GM18870 (cell line): ENCODE data around the gene ANXA4.

ENCODE experiments used
- ATAC-seq: cut with Tn5 transposase; IDR thresholded peaks from one replicate; pipeline ENCODE4 v1.9.1; 2021; ENCODE audit warnings: moderate library complexity; ENCODE audit not compliant: unreplicated experiment

Gene ANXA4

GRCh38 chr2:69776886-69777785, 35.2 kb downstream of the ANXA4 start:
- no peak for ATAC-seq

- ATAC-seq: no peak
Observed at GRCh38 chr2:69777786-69778105, 35.8 kb downstream of the ANXA4 start.

- ATAC-seq: no peak
Observed at GRCh38 chr2:69779258-69780001, 37.5 kb downstream of the ANXA4 start.

GRCh38 chr2:69780921-69781320, 39.0 kb downstream of the ANXA4 start:
- no peak for ATAC-seq

GRCh38 chr2:69781321-69782248, 39.7 kb downstream of the ANXA4 start:
- no peak for ATAC-seq

GRCh38 chr2:69784228-69784627, 42.3 kb downstream of the ANXA4 start:
- ATAC-seq: no peak

- no peak for ATAC-seq
Observed at GRCh38 chr2:69785358-69785757, 43.4 kb downstream of the ANXA4 start.

GRCh38 chr2:69786052-69786560, 44.2 kb downstream of the ANXA4 start:
- no peak for ATAC-seq

- peak; percentile 44 for ATAC-seq
Observed at GRCh38 chr2:69789175-69789721, 47.3 kb downstream of the ANXA4 start.

GRCh38 chr2:69789772-69790600, 48.1 kb downstream of the ANXA4 start:
- peak; percentile 31 for ATAC-seq

GRCh38 chr2:69790601-69790959, 48.6 kb downstream of the ANXA4 start:
- ATAC-seq: no peak

GRCh38 chr2:69791045-69791444, 49.1 kb downstream of the ANXA4 start:
- ATAC-seq: no peak

GRCh38 chr2:69796174-69796573, 54.2 kb downstream of the ANXA4 start:
- no peak for ATAC-seq

GRCh38 chr2:69797235-69797634, 55.3 kb downstream of the ANXA4 start:
- no peak for ATAC-seq

GRCh38 chr2:69797836-69798289, 55.9 kb downstream of the ANXA4 start:
- no peak for ATAC-seq

- no peak for ATAC-seq
Observed at GRCh38 chr2:69798290-69798908, 56.5 kb downstream of the ANXA4 start.

- peak; percentile 38 for ATAC-seq
Observed at GRCh38 chr2:69798909-69799526, 57.1 kb downstream of the ANXA4 start.

- no peak for ATAC-seq
Observed at GRCh38 chr2:69801745-69802290, 59.9 kb downstream of the ANXA4 start.
